Measurements from ENCODE around the gene RPL22. TPM values are rescaled to one million over a fixed set of nuclear protein-coding genes. Genes with fewer than 3 reads are reported as not detected.

Gene RPL22
- total and polyA plus RNA-seq, 2 of the 13 experiments (the other 11 are each of a cell fraction or from before 2014, with no cell fraction given): 214 to 545 TPM

DNA sequence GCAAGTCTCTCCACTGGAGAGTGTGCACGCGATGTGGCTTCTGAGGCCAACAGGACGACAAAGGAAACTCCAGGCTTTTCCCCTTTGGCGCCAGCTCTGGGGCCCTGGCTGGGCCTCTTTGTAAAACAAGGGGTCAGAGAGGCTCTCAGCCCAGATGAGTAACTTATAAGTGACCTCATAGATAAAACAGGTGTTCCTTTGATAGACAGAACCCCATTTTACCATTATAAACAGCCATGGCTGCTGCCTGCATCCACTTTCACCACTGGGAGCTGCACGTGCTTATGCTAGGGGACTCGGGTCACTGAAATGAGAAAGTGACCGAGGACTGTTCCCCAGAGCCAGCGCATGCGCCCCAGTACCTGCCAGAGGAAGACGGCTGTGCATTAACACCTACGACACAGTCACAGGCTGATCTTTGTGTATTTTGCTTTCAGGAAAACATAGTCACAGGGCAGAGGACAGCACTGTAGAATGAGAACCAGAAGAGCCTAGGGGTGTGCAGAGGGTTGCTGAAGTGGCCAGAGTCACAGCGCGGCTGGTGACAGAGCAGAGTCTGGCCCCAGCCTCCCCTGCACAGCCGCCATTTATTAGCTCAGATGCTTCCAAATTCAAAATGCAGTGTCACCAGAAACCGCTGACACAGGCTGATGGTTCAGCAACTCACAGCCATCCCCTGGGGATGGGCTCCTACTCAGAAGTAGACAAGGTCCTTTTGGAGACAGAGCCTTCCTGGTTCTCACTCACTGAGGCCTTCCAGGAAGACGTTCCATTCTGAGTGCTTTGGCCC, 19.2 kb upstream of the RPL22 start:
- Histone ChIP-seq H3K9ac (ENCODE audit: insufficient read depth, low read depth, low read length) (no peak overlapping the region), H3K4me2 (ENCODE audit: low read depth, low read length) (no peak overlapping the region), H3K9me3 (ENCODE audit: low read length) (no peaks in the 10 kb centered on the region), H3K27ac (ENCODE audit: extremely low read length, insufficient read depth, low read length) (no peak overlapping the region), H4K20me1 (ENCODE audit: insufficient read depth, low read length) (no peaks in the 10 kb centered on the region), H3K4me3 (replicated peaks in 1 of 3; ENCODE audit: insufficient read depth in 1 of 3, low read depth in 2 of 3, low read length in 3 of 3) (no peak overlapping the region), H3K27me3 (ENCODE audit: control insufficient read depth in 1 of 2, insufficient read depth in 2 of 2, low read length in 2 of 2) (no peaks in the 10 kb centered on the region), H3K4me1 (ENCODE audit: insufficient read depth, low read length) (no peaks in the 10 kb centered on the region), H3K36me3 (replicated peaks in 1 of 2; ENCODE audit: control insufficient read depth in 1 of 2, insufficient read depth in 2 of 2, low read length in 2 of 2) (peaks cover 0 to 11% of the 10 kb centered on the region in 2 experiments; a peak in 2 of 5 replicates), H3K79me2 (ENCODE audit: insufficient read depth, low read length) (no peaks in the 10 kb centered on the region), H2AFZ (ENCODE audit: low read length) (no peak overlapping the region)
- WGBS (ENCODE audit: low lambda C conversion rate): 99% methylated on average over 12 of the region's 16 CpGs
- ATAC-seq (peak; percentile 16; the same call in 2 of the 3 replicates), DNase-seq (ENCODE audit: low spot score) (no peak), FAIRE-seq (no peak)
- BruUV-seq (replicated peaks): no TSS peak
- in situ Hi-C loops (cut with HindIII; ENCODE audit: extremely low pct_ligation_motif_present, low pct_unique_long_range_greater_than_20kb) (no loop called here), intact Hi-C loops (cut with micrococcal nuclease; ENCODE audit: unreplicated experiment) (no loop called here)
- ChIA-PET POLR2A (interaction anchor here (1.6 to 2.6 kb wide), 2 partner anchors 12 to 19 kb away, joined by 3 to 7 read pairs; partner anchors contain the start of gene RNF207), CTCF (ENCODE audit: low intra/inter-chr PET ratio, low total read pairs) (no interaction called here)
- TF ChIP-seq ZNF230 (CRISPR knock-in tag; IDR thresholded peaks at IDR 0.05) (no peak), HOXA5 (CRISPR knock-in tag; IDR thresholded peaks at IDR 0.05) (no peak), KLF16 (CRISPR knock-in tag; IDR thresholded peaks at IDR 0.05) (no peak), ETV5 (CRISPR knock-in tag; IDR thresholded peaks at IDR 0.05; ENCODE audit: borderline replicate concordance) (no peak), ZNF678 (CRISPR knock-in tag; IDR thresholded peaks at IDR 0.05) (no peak), ZNF205 (CRISPR knock-in tag; IDR thresholded peaks at IDR 0.05) (no peak), SOX13 (IDR thresholded peaks at IDR 0.05) (no peak), SOX13 (CRISPR knock-in tag; conservative IDR thresholded peaks at IDR 0.05 in 1 of 2, IDR thresholded peaks at IDR 0.05 in 1 of 2) (no peak), GFI1 (CRISPR knock-in tag; IDR thresholded peaks at IDR 0.05; ENCODE audit: borderline replicate concordance) (no peak), ZNF777 (CRISPR knock-in tag; IDR thresholded peaks at IDR 0.05) (no peak), DNMT1 (CRISPR knock-in tag; IDR thresholded peaks at IDR 0.05) (no peak), KDM1A (CRISPR knock-in tag; IDR thresholded peaks at IDR 0.05) (no peak), ZBTB7A (CRISPR knock-in tag; IDR thresholded peaks at IDR 0.05) (no peak), DMAP1 (CRISPR knock-in tag; IDR thresholded peaks at IDR 0.05) (no peak), ISL2 (CRISPR knock-in tag; IDR thresholded peaks at IDR 0.05) (no peak), ATF7-NPFF (CRISPR knock-in tag; IDR thresholded peaks at IDR 0.05; ENCODE audit: low read depth) (no peak), ZFP36 (IDR thresholded peaks at IDR 0.05; ENCODE audit: borderline replicate concordance, low read depth, low read length, partially characterized antibody) (no peak)
- TF ChIP-seq, protein P1, sequence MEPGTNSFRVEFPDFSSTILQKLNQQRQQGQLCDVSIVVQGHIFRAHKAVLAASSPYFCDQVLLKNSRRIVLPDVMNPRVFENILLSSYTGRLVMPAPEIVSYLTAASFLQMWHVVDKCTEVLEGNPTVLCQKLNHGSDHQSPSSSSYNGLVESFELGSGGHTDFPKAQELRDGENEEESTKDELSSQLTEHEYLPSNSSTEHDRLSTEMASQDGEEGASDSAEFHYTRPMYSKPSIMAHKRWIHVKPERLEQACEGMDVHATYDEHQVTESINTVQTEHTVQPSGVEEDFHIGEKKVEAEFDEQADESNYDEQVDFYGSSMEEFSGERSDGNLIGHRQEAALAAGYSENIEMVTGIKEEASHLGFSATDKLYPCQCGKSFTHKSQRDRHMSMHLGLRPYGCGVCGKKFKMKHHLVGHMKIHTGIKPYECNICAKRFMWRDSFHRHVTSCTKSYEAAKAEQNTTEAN (CRISPR knock-in tag; conservative IDR thresholded peaks at IDR 0.05): no peak
- TF ChIP-seq, protein P2, sequence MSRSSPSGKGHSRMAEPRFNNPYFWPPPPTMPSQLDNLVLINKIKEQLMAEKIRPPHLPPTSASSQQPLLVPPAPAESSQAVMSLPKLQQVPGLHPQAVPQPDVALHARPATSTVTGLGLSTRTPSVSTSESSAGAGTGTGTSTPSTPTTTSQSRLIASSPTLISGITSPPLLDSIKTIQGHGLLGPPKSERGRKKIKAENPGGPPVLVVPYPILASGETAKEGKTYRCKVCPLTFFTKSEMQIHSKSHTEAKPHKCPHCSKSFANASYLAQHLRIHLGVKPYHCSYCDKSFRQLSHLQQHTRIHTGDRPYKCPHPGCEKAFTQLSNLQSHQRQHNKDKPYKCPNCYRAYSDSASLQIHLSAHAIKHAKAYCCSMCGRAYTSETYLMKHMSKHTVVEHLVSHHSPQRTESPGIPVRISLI (CRISPR knock-in tag; IDR thresholded peaks at IDR 0.05; ENCODE audit: borderline replicate concordance): no peak
